Measurements from ENCODE around the gene MEDAG. TPM values are rescaled to one million over a fixed set of nuclear protein-coding genes. Genes with fewer than 3 reads are reported as not detected.

Gene MEDAG
- total RNA-seq, 1 experiment from 2014 or later: 0.67 TPM

DNA sequence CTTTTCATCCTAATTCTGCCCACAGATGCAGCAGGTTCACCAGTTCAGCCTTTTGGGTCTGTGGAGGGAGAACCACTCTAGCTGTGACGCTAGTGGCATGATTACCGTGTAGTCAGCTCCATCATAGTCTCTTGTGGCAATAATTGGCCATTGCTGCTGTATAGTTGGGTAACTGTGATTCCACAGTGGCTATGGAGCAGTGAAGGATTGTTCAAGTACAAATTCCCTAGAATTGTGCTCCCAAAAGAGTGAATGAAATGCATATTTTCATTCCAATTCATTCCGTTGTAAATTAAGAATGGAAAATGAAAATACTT is 27.2 kb downstream of the MEDAG start:
- Histone ChIP-seq H3K36me3 (ENCODE audit: control insufficient read depth, insufficient read depth, low read length) (no peaks in the 10 kb centered on the region), H3K4me1 (ENCODE audit: control insufficient read depth, insufficient read depth, low read length) (no peaks in the 10 kb centered on the region), H3K27ac (ENCODE audit: low read length) (no peak overlapping the region), H3K27me3 (ENCODE audit: control insufficient read depth, insufficient read depth, low read length) (no peaks in the 10 kb centered on the region), H3K4me3 (ENCODE audit: low read depth in 2 of 2, low read length in 2 of 2) (no peak overlapping the region), H3K9me3 (ENCODE audit: control insufficient read depth, insufficient read depth, low read depth, low read length) (no peaks in the 10 kb centered on the region)
- in situ Hi-C loops (cut with HindIII; ENCODE audit: low pct_unique_long_range_greater_than_20kb, low sequenced_read_pairs) (no loop called here), intact Hi-C loops (cut with micrococcal nuclease; ENCODE audit: unreplicated experiment) (no loop called here)
- DNase-seq (ENCODE audit: low read depth, low spot score): no peak
- ChIA-PET POLR2A (no interaction called here), CTCF (no interaction called here)
- ATAC-seq: no peak
- no TSS peak for BruUV-seq (replicated peaks)
- TF ChIP-seq SIN3A (IDR thresholded peaks at IDR 0.05; ENCODE audit: borderline replicate concordance, insufficient read depth, low read depth, low read length) (no peak), TCF7L2 (IDR thresholded peaks at IDR 0.05; ENCODE audit: low read depth, low read length) (no peak), POLR2AphosphoS5 (IDR thresholded peaks at IDR 0.05; ENCODE audit: low read depth, low read length) (no peak), REST (IDR thresholded peaks at IDR 0.05; ENCODE audit: insufficient read depth in 1 of 2, low read depth in 2 of 2, low read length in 1 of 2) (no peak)
- TF ChIP-seq, protein P1, sequence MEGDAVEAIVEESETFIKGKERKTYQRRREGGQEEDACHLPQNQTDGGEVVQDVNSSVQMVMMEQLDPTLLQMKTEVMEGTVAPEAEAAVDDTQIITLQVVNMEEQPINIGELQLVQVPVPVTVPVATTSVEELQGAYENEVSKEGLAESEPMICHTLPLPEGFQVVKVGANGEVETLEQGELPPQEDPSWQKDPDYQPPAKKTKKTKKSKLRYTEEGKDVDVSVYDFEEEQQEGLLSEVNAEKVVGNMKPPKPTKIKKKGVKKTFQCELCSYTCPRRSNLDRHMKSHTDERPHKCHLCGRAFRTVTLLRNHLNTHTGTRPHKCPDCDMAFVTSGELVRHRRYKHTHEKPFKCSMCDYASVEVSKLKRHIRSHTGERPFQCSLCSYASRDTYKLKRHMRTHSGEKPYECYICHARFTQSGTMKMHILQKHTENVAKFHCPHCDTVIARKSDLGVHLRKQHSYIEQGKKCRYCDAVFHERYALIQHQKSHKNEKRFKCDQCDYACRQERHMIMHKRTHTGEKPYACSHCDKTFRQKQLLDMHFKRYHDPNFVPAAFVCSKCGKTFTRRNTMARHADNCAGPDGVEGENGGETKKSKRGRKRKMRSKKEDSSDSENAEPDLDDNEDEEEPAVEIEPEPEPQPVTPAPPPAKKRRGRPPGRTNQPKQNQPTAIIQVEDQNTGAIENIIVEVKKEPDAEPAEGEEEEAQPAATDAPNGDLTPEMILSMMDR (IDR thresholded peaks at IDR 0.05): no peak

- ATAC-seq (0 out of 2 replicates have a peak, but pooled peaks have one; percentile 53), DNase-seq (ENCODE audit: low read depth, low spot score) (no peak)
- Histone ChIP-seq H3K27ac (ENCODE audit: low read length) (no peak overlapping the region), H3K27me3 (ENCODE audit: control insufficient read depth, insufficient read depth, low read length) (no peaks in the 10 kb centered on the region), H3K36me3 (ENCODE audit: control insufficient read depth, insufficient read depth, low read length) (no peaks in the 10 kb centered on the region), H3K9me3 (ENCODE audit: control insufficient read depth, insufficient read depth, low read depth, low read length) (no peaks in the 10 kb centered on the region), H3K4me1 (ENCODE audit: control insufficient read depth, insufficient read depth, low read length) (no peaks in the 10 kb centered on the region), H3K4me3 (ENCODE audit: low read depth in 2 of 2, low read length in 2 of 2) (no peak overlapping the region)
- POLR2A ChIA-PET: no interaction called here
- in situ Hi-C loops (cut with HindIII; ENCODE audit: low pct_unique_long_range_greater_than_20kb, low sequenced_read_pairs): no loop called here
- BruUV-seq (replicated peaks): no TSS peak
- TF ChIP-seq, protein P1 (IDR thresholded peaks at IDR 0.05): no peak
- TF ChIP-seq TCF7L2 (IDR thresholded peaks at IDR 0.05; ENCODE audit: low read depth, low read length) (no peak), SIN3A (IDR thresholded peaks at IDR 0.05; ENCODE audit: borderline replicate concordance, insufficient read depth, low read depth, low read length) (no peak), REST (IDR thresholded peaks at IDR 0.05; ENCODE audit: insufficient read depth in 1 of 2, low read depth in 2 of 2, low read length in 1 of 2) (no peak), POLR2AphosphoS5 (IDR thresholded peaks at IDR 0.05; ENCODE audit: low read depth, low read length) (no peak)
- CTCF ChIA-PET: interaction anchor here (0.6 kb wide), 1 partner anchor 71 kb away, joined by 3 read pairs; no protein-coding TSS in a partner anchor
- intact Hi-C loops (cut with micrococcal nuclease; ENCODE audit: unreplicated experiment): no loop called here
Measured at GRCh38 chr13:30934381-30934780, 28.3 kb downstream of the MEDAG start.

Measured in Panc1 (cell line).